MM.1S (cell line): ENCODE measurements around the gene ZNF225.

Experiments used
- EZH2 ChIP-seq: fragments of 300-600 bp; sonication (generic); optimal IDR thresholded peaks from 2 replicates; pipeline ENCODE3; 2017; ENCODE audit warnings: low read depth, mild to moderate bottlenecking, antibody characterized with exemption, low read length, mixed read lengths
- TF ChIP-seq, protein P1 (sequence below): fragments of 300-600 bp; sonication (generic); IDR thresholded peaks from 2 replicates; pipeline ENCODE4 v1.5.1; 2016; ENCODE audit warnings: antibody characterized with exemption, low read length, mixed read lengths

DNA sequence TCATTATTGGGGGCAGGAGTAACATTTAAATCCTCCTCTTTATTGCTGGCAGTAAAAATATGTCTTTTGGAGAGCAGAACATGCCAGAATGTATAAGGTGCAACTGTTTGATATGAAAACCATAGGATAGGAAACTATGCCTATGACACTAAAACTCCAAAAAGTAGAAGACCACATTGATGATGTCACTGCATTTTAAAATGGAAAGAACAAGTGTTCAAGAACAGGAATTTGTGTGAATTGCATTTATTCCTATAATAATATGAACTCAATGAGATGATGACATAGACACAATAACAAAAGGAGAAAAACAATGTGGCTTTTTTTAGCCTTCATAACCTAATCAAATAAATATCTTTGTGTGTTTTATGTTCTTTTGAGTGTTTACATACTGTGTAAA is 3.7 kb upstream of the ZNF225 start:
- TF ChIP-seq, protein P1, sequence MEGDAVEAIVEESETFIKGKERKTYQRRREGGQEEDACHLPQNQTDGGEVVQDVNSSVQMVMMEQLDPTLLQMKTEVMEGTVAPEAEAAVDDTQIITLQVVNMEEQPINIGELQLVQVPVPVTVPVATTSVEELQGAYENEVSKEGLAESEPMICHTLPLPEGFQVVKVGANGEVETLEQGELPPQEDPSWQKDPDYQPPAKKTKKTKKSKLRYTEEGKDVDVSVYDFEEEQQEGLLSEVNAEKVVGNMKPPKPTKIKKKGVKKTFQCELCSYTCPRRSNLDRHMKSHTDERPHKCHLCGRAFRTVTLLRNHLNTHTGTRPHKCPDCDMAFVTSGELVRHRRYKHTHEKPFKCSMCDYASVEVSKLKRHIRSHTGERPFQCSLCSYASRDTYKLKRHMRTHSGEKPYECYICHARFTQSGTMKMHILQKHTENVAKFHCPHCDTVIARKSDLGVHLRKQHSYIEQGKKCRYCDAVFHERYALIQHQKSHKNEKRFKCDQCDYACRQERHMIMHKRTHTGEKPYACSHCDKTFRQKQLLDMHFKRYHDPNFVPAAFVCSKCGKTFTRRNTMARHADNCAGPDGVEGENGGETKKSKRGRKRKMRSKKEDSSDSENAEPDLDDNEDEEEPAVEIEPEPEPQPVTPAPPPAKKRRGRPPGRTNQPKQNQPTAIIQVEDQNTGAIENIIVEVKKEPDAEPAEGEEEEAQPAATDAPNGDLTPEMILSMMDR = no peak
- no peak for TF ChIP-seq EZH2
